Measurements from ENCODE around the gene RPL9. TPM values are rescaled to one million over a fixed set of nuclear protein-coding genes. Genes with fewer than 3 reads are reported as not detected.

The RPL9 gene
- total RNA-seq, 1 experiment from 2014 or later = 1,657 TPM

DNA sequence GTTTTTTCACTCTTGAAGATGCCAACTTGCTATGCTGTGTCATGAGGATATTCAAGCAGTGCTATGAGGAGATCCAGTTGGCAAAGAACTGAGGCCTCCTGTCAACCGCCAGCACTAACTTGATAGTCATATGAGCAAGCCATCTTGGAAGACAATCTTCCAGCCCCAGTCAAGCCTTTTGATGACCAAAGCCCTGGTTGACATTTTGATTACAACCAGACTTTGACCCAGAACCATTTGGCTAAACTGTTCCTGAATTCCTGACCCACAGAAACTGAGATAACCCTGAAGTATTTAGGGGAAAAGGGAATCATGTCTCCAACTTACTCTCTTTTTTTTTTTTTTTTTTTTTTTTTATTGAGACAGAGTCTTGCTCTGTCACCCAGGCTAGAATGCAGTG, 35.6 kb upstream of the RPL9 start:
- no peak for ATAC-seq

DNA sequence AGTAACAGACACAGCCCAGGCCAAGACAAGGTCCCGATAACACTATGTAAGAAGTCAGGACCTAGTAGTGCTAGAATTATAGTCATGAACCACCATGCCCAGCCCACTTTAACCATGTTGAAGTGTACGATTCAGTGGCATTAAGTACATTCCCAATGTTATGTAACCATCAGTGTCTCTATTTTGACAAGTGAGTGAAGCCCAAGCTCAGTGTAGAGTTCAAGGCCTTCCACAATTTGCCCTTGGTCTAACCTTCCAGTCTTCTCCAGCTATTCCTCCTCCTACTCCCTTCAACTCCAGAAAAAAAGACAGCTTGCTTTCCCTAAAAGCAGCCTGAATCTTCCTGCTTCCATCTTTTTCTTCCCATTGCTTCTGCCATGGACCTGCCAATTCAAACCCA, 31.6 kb upstream of the RPL9 start:
- Histone ChIP-seq H2AFZ (ENCODE audit: low read depth, low read length, poor library complexity, severe bottlenecking) (no peak overlapping the region), H3K79me2 (ENCODE audit: insufficient read depth, low read length) (no peaks in the 10 kb centered on the region), H3K4me1 (ENCODE audit: control insufficient read depth in 1 of 2, insufficient read depth in 2 of 2, low read length in 2 of 2) (no peaks in the 10 kb centered on the region), H4K20me1 (ENCODE audit: insufficient read depth) (no peaks in the 10 kb centered on the region), H3K4me2 (ENCODE audit: low read length) (no peak overlapping the region), H3K9me2 (ENCODE audit: insufficient read depth) (no peaks in the 10 kb centered on the region), H3K36me3 (ENCODE audit: control insufficient read depth in 1 of 2, insufficient read depth in 2 of 2, low read length in 2 of 2) (no peaks in the 10 kb centered on the region), H3K4me3 (replicated peaks in 1 of 2; ENCODE audit: low read depth in 1 of 2, low read length in 2 of 2) (no peak overlapping the region), H3K27me3 (ENCODE audit: insufficient read depth, low read length) (no peaks in the 10 kb centered on the region), H3K27ac (ENCODE audit: low read depth, low read length) (no peak overlapping the region), H3K9me3 (ENCODE audit: control insufficient read depth in 1 of 2, insufficient read depth in 1 of 2, low read depth in 1 of 2, low read length in 2 of 2) (no peaks in the 10 kb centered on the region), H3K9ac (ENCODE audit: low read length) (no peak overlapping the region)
- no TSS peak for BruUV-seq (replicated peaks)
- POLR2A ChIA-PET = no interaction called here
- intact Hi-C loops (cut with micrococcal nuclease) = no loop called here
- CTCF ChIA-PET = no interaction called here
- ATAC-seq = no peak
- RAD21 ChIA-PET (ENCODE audit: low non-redundant PET in 1 of 2, low total read pairs in 2 of 2, uncharacterized antibody in 2 of 2, unreplicated experiment in 2 of 2) = no interaction called here
- DNase-seq (ENCODE audit: low read depth, low spot score) = no peak
- TF ChIP-seq YY1 (IDR thresholded peaks at IDR 0.05; ENCODE audit: extremely low read depth, insufficient replicate concordance, low read depth, low read length) (no peak), POLR2A (IDR thresholded peaks at IDR 0.05; ENCODE audit: borderline replicate concordance, extremely low read depth, insufficient read depth, insufficient read length) (no peak), SP1 (IDR thresholded peaks at IDR 0.05; ENCODE audit: low read depth) (no peak), ZNF274 (IDR thresholded peaks at IDR 0.05; ENCODE audit: low read depth, low read length) (no peak), MAX (IDR thresholded peaks at IDR 0.05) (no peak), JUND (IDR thresholded peaks at IDR 0.05) (no peak), POLR2AphosphoS5 (IDR thresholded peaks at IDR 0.05; ENCODE audit: low read depth, low read length) (no peak), FOSL1 (IDR thresholded peaks at IDR 0.05; ENCODE audit: low read depth) (no peak), ATF3 (IDR thresholded peaks at IDR 0.05) (no peak), REST (IDR thresholded peaks at IDR 0.05; ENCODE audit: low read depth) (no peak), ZFX (IDR thresholded peaks at IDR 0.05) (no peak)

More for the DNA sequence above, 35.6 kb upstream of the RPL9 start:
- Histone ChIP-seq H3K4me3 (replicated peaks in 1 of 2; ENCODE audit: low read depth in 1 of 2, low read length in 2 of 2) (no peak overlapping the region), H4K20me1 (ENCODE audit: insufficient read depth) (no peaks in the 10 kb centered on the region), H3K4me1 (ENCODE audit: control insufficient read depth in 1 of 2, insufficient read depth in 2 of 2, low read length in 2 of 2) (no peaks in the 10 kb centered on the region), H3K36me3 (ENCODE audit: control insufficient read depth in 1 of 2, insufficient read depth in 2 of 2, low read length in 2 of 2) (peaks cover 0 to 1% of the 10 kb centered on the region in 2 experiments; a peak in 2 of 4 replicates), H3K27ac (ENCODE audit: low read depth, low read length) (no peak overlapping the region), H3K9me3 (ENCODE audit: control insufficient read depth in 1 of 2, insufficient read depth in 1 of 2, low read depth in 1 of 2, low read length in 2 of 2) (no peaks in the 10 kb centered on the region), H2AFZ (ENCODE audit: low read depth, low read length, poor library complexity, severe bottlenecking) (no peak overlapping the region), H3K9ac (ENCODE audit: low read length) (no peak overlapping the region), H3K27me3 (ENCODE audit: insufficient read depth, low read length) (no peaks in the 10 kb centered on the region), H3K9me2 (ENCODE audit: insufficient read depth) (no peaks in the 10 kb centered on the region), H3K4me2 (ENCODE audit: low read length) (no peak overlapping the region), H3K79me2 (ENCODE audit: insufficient read depth, low read length) (no peaks in the 10 kb centered on the region)
- intact Hi-C loops (cut with micrococcal nuclease) = no loop called here
- ChIA-PET RAD21 (ENCODE audit: low non-redundant PET in 1 of 2, low total read pairs in 2 of 2, uncharacterized antibody in 2 of 2, unreplicated experiment in 2 of 2) (no interaction called here), CTCF (no interaction called here), POLR2A (no interaction called here)
- no TSS peak for BruUV-seq (replicated peaks)
- DNase-seq (ENCODE audit: low read depth, low spot score) = no peak
- TF ChIP-seq MAX (IDR thresholded peaks at IDR 0.05) (no peak), FOSL1 (IDR thresholded peaks at IDR 0.05; ENCODE audit: low read depth) (no peak)
- TF ChIP-seq, protein P1, sequence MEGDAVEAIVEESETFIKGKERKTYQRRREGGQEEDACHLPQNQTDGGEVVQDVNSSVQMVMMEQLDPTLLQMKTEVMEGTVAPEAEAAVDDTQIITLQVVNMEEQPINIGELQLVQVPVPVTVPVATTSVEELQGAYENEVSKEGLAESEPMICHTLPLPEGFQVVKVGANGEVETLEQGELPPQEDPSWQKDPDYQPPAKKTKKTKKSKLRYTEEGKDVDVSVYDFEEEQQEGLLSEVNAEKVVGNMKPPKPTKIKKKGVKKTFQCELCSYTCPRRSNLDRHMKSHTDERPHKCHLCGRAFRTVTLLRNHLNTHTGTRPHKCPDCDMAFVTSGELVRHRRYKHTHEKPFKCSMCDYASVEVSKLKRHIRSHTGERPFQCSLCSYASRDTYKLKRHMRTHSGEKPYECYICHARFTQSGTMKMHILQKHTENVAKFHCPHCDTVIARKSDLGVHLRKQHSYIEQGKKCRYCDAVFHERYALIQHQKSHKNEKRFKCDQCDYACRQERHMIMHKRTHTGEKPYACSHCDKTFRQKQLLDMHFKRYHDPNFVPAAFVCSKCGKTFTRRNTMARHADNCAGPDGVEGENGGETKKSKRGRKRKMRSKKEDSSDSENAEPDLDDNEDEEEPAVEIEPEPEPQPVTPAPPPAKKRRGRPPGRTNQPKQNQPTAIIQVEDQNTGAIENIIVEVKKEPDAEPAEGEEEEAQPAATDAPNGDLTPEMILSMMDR (IDR thresholded peaks at IDR 0.05 in 2 of 3, conservative IDR thresholded peaks at IDR 0.05 in 1 of 3; ENCODE audit: borderline replicate concordance in 1 of 3, insufficient read depth in 1 of 3, low read depth in 2 of 3, low read length in 2 of 3) = no peak

Data from HCT116 (cell line).